GM18907 (cell line): ENCODE data around the gene PCSK1.
"Not testable (repeated sequence)": the region's sequence is repeated elsewhere in the genome, so short reads cannot be mapped to it uniquely, and the experiment has no call there.

Experiments
- ATAC-seq: cut with Tn5 transposase; IDR thresholded peaks from one replicate; pipeline ENCODE4 v1.9.1; 2021; ENCODE audit warnings: mild to moderate bottlenecking, moderate library complexity; ENCODE audit not compliant: unreplicated experiment

The PCSK1 gene

GRCh38 chr5:96374653-96375052 lies 58.4 kb downstream of the PCSK1 start:
- ATAC-seq = no peak

- no peak for ATAC-seq
These were observed 59.7 kb downstream of the PCSK1 start for GRCh38 chr5:96373381-96373733.

GRCh38 chr5:96372726-96373380 lies 60.2 kb downstream of the PCSK1 start:
- ATAC-seq = no peak

GRCh38 chr5:96370976-96371375 lies 62.1 kb downstream of the PCSK1 start:
- ATAC-seq = no peak

GRCh38 chr5:96367337-96367736 lies 65.7 kb downstream of the PCSK1 start:
- ATAC-seq = not testable (repeated sequence)

GRCh38 chr5:96354237-96354636 lies 78.8 kb downstream of the PCSK1 start:
- no peak for ATAC-seq

- no peak for ATAC-seq
These were observed 79.8 kb downstream of the PCSK1 start for GRCh38 chr5:96353220-96353619.

GRCh38 chr5:96350678-96351077 lies 82.4 kb downstream of the PCSK1 start:
- no peak for ATAC-seq

- no peak for ATAC-seq
These were observed 84.5 kb downstream of the PCSK1 start for GRCh38 chr5:96348536-96348935.

GRCh38 chr5:96347502-96348292 lies 85.4 kb downstream of the PCSK1 start:
- ATAC-seq = no peak

GRCh38 chr5:96344678-96345577 lies 88.1 kb downstream of the PCSK1 start:
- ATAC-seq = peak; percentile 91

GRCh38 chr5:96343094-96343493 lies 90.0 kb downstream of the PCSK1 start:
- ATAC-seq = no peak

- no peak for ATAC-seq
These were observed 90.5 kb downstream of the PCSK1 start for GRCh38 chr5:96342581-96342980.
